CD4-positive, alpha-beta T cell treated with Interleukin-12 subunit alpha and Interleukin-12 subunit beta, for 1 hour (primary cell): ENCODE measurements around the gene EEF2.
"Not testable (repeated sequence)": the region's sequence is repeated elsewhere in the genome, so short reads cannot be mapped to it uniquely, and the experiment has no call there.

ENCODE experiments used
- DNase-seq: peaks from one replicate; pipeline ENCODE4 v3.0.0-alpha.2; 2020

The EEF2 gene

DNA sequence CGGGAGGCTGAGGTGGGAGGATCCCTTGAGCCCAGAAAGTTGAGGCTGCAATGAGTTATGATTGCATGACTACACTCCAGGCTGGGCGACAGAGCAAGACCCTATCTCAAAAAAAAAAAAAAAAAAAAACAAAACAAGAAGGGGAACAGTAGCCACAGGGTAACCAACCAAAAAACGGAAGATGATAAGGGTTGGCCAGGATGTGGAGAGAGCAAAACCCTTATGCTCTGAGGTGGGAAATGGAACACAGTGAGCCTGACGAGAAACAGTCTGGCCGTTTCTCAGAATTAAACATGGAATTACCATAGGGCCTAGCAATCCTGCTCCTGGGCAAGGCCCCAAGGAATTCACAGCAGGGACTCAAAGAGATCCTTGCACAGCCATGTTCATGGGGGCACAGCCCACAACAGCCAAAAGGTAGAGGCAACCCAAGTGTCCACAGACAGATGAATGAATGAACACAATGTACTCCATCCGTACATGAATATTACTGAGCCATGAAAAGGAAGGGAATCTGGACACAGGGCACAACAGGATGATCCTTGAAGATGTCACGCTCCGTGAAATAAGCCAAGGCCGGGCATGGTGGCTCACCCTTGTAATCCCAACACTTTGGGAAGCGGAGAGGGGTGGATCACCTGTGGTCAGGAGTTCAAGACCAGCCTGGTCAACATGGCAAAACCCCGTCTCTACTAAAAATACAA is 41.1 kb downstream of the EEF2 start:
- no peak for DNase-seq

DNA sequence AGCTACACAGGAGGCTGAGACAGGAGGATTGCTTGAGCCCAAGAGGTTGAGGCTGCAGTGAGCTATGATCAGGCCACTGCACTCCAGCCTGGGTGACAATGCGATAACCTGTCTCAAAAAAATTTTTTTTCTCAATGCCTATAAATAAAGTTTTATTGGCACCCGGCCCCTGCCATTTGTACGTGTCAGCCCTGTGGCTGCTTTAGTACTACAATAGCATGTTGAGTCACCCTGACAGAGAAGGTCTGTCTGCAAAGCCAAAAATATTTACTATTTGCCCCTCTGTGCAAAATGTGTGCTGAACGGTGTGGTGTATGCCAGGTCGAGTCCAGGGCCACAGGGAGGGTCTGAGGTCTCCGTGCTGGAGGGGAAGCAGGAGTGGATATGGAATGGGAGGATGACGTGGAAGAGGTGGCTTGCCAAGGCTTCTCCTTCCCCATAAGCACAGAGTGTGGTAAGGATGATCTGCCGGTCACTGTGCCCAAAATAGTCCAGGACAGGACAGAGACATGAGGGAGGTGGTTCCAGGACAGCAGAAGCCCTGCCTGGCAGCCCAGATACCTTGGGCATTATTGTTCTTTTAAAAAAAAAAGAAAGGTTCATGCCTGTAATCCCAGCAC is 42.4 kb downstream of the EEF2 start:
- no peak for DNase-seq

DNA sequence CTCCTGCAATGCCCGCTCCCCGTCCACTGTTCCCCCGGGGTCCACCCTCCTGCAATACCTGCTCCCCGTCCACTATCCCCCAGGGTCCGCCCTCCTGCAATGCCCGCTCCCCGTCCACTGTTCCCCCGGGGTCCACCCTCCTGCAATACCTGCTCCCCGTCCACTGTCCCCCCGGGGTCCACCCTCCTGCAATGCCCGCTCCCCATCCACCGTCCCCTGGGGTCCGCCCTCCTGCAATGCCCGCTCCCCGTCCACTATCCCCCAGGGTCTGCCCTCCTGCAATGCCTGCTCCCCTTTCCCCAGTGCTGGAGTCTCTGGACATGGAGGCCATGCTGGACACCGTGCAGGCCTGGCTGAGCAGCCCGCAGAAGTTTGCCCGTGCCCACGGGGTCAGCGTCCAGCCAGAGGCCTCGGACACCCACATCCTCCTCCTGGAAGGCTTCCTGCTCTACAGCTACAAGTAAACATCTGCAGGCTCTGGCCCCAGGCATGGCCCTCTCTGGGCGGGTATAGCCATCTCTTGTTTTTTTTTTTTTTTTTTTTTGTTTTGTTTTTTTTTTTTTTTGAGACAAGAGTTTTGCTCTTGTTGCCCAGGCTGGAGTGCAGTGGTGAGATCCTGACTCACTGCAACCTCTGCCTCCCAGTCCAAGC is 46.8 kb downstream of the EEF2 start:
- not testable (repeated sequence) for DNase-seq

DNA sequence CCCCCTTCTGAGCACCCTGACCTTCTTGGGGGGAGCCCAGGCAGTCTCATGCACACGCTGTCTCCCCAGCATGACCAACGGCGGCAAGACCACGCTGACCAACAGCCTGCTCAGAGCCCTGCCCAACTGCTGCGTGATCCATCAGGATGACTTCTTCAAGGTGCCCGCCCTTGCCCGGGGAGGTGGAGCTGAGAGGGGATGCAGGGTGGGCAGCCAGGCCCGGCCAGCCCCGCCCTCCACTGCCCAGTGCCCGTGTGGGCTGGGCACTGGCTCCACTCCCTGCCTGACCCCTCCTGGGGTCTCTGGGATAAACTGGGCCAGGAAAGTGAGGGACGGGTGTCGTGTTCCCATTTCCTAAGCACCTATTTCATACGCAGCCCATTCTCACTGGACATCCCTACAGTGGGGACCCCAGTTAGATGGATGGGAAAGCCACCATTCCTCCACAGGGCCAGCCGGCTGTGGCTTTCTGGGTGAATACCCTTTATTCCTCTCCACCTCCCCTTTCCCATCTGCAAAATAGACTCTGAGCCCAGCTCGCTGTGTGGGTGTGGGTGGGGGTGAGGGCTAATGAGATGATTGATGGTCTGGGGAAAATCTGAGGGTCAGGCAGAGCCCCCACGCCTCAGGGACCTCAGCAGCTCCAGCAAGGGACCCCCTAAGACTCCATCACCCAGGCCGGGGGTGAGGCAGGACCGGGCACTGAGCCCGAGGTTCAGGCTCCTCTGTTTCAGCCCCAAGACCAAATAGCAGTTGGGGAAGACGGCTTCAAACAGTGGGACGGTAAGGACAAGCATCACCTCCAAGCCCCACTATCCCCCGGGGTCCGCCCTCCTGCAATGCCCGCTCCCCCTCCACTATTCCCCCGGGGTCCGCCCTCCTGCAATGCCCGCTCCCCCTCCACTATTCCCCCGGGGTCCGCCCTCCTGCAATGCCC is 48.5 kb downstream of the EEF2 start:
- no peak for DNase-seq

DNA sequence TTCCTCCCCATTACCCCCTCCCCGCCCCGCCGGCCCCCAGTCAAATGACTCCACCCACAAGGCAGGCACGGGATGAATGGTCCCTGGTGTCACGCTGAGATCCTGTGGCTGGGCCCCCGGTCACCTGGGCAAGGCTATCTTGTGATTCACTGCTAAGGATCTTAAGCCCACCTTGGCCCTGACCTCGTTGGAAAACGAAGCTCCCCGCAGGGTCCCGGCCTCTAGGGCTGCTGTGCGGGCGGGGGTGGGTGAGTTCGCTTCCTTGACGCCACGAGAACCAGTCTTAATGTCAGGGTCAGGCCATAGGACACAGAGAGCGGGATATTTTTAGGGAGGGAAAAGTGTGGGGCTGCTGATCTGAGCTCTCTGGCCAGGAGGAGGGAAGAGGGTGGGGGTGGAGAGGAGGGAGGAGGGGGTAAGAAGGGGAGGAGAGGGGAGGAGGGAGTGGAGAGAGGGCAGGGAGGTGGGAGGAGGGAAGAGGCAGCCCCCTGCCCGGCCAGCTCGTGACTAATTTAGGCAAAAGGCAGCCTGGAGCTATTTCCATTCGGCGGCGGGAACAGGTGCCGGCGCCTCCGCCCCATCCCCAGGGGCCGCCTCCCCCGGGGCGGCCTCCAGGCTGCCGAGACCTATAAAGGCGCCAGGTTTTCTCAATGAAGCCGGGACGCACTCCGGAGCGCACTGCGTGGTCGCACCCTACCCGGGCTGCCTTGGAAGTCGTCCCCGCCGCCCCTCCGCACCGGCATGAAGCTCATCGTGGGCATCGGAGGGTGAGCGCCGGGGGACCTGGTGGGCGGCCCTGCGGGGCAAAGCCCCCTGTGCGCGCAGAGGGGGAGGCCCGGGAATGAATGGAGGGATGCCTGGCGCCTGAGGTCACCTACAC is 52.1 kb downstream of the EEF2 start, which contains the start of gene NMRK2:
Gene NMRK2, plus strand, starts transcription at position 139 of the 880 bp plus-strand sequence. Its CDS starts 603 bp downstream, at position 742.
- DNase-seq: no peak

DNA sequence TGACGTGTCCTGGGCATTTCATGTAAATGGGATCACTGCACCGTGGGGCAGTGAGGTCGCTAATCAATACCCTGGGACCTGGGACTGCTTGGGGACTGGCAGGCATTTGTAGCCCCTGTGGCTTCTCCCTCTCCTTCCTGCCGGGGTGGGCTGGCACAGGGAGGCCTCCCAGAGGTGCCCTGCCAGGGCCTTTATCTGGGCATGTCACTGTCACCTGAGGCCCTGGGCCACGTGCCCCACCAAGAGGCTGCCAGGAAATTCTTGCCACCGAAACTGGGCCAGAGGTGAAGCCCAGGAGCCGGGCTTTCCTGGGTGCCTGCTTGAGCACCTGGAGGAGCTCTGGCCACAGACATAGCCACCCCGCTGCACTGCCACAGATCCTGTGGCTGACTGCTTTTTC is 54.2 kb downstream of the EEF2 start:
- DNase-seq: no peak
